VCaP (cell line): ENCODE measurements around the gene ANK2.
A peak's percentile ranks its signal among the peaks of the same experiment; 100 is the strongest.

ENCODE experiments used
- H3K27ac ChIP-seq: fragments of 450-650 bp; 2 replicates; pipeline ENCODE4 v1.5.1; 2017
- CTCF ChIP-seq: fragments of 450-650 bp; conservative IDR thresholded peaks from 2 replicates; pipeline ENCODE4 v1.5.1; 2017; ENCODE audit warnings: mild to moderate bottlenecking, moderate library complexity

The ANK2 gene

GRCh38 chr4:113404841-113405240, 355.4 kb downstream of the ANK2 start:
- peak overlapping the region; percentile 86; the same call in 1 of the 2 replicates for H3K27ac ChIP-seq
- TF ChIP-seq CTCF, result no peak

- peak overlapping the region; percentile 86 for H3K27ac ChIP-seq
- TF ChIP-seq CTCF, result no peak
Measured at GRCh38 chr4:113405874-113406722, 356.6 kb downstream of the ANK2 start.

GRCh38 chr4:113406723-113407016, 357.2 kb downstream of the ANK2 start:
- TF ChIP-seq CTCF, result no peak
- H3K27ac ChIP-seq, result peak overlapping the region; percentile 86

- H3K27ac ChIP-seq, result peak overlapping the region; percentile 86
- TF ChIP-seq CTCF, result no peak; the same call in 1 of the 2 replicates
Measured at GRCh38 chr4:113407409-113407808, 358.0 kb downstream of the ANK2 start.

GRCh38 chr4:113409181-113409580, 359.7 kb downstream of the ANK2 start:
- TF ChIP-seq CTCF, result no peak
- H3K27ac ChIP-seq, result peak overlapping the region; percentile 86

GRCh38 chr4:113410686-113411085, 361.2 kb downstream of the ANK2 start:
- H3K27ac ChIP-seq, result no peak overlapping the region
- no peak for TF ChIP-seq CTCF

GRCh38 chr4:113411496-113411938, 362.1 kb downstream of the ANK2 start:
- no peak for TF ChIP-seq CTCF
- H3K27ac ChIP-seq, result no peak overlapping the region
